ENCODE data around the gene STK32C.

DNA sequence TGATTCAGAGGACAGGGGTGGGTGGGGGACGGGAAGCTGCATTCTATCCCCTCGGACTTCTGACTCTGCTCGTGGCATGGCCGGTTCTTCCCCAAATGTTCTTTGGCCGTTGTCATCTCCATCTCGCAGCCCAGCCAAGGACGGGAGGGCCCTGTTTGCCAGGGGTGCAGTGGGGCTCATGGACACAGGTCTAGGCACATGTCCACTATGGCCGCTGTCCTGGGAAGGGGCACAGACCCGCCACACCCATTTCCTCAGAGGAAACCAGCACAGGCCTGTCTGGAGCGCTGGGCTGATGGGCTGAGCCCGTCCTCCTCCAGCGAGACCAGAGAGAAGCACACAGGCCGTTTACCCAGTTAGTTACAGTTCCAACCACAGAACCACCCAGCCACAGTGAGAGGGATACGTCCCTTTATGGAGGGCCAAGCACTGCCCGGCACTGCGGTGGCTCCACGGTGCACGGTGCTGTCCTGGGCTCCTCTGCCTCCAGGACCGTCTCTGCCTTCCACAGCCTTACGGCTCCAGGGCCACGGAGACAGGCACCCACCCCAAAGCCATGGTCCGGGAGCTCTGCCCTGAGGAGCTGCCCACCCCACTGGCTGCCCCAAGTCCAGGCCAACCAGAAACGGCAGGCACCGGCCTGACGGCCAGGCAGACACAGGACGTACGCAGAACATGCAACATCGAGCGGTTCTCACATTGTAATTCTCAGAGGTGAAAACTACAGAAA lies 100.8 kb downstream of the STK32C start:
- TF ChIP-seq POLR2A (IDR thresholded peaks at IDR 0.05) (no peak), EP300 (IDR thresholded peaks at IDR 0.05) (no peak)
- TF ChIP-seq, protein P1, sequence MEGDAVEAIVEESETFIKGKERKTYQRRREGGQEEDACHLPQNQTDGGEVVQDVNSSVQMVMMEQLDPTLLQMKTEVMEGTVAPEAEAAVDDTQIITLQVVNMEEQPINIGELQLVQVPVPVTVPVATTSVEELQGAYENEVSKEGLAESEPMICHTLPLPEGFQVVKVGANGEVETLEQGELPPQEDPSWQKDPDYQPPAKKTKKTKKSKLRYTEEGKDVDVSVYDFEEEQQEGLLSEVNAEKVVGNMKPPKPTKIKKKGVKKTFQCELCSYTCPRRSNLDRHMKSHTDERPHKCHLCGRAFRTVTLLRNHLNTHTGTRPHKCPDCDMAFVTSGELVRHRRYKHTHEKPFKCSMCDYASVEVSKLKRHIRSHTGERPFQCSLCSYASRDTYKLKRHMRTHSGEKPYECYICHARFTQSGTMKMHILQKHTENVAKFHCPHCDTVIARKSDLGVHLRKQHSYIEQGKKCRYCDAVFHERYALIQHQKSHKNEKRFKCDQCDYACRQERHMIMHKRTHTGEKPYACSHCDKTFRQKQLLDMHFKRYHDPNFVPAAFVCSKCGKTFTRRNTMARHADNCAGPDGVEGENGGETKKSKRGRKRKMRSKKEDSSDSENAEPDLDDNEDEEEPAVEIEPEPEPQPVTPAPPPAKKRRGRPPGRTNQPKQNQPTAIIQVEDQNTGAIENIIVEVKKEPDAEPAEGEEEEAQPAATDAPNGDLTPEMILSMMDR (IDR thresholded peaks at IDR 0.05) = no peak

Data from tibial nerve (tissue), 4 donors.